Coronary artery (tissue), 2 donors: Measurements from ENCODE around the gene TOR1A.

Experiments
- DNase-seq: peaks from one replicate; pipeline ENCODE4 v3.0.0-alpha.2; 2017; ENCODE audit warnings: low spot score
- H3K27ac ChIP-seq, 2 donors: fragments of 200-600 bp; sonication (generic); one replicate each; pipeline ENCODE4 v1.5.1; 2016 to 2019
- H3K4me3 ChIP-seq: fragments of 200-600 bp; sonication (generic); 2 replicates; pipeline ENCODE4 v1.5.1; 2016; ENCODE audit warnings: mild to moderate bottlenecking, moderate library complexity
- TF ChIP-seq, protein P1 (sequence below): fragments of 200-600 bp; sonication (generic); IDR thresholded peaks from one replicate; pipeline ENCODE4 v1.5.1; 2019; ENCODE audit warnings: antibody characterized with exemption

Gene TOR1A

DNA sequence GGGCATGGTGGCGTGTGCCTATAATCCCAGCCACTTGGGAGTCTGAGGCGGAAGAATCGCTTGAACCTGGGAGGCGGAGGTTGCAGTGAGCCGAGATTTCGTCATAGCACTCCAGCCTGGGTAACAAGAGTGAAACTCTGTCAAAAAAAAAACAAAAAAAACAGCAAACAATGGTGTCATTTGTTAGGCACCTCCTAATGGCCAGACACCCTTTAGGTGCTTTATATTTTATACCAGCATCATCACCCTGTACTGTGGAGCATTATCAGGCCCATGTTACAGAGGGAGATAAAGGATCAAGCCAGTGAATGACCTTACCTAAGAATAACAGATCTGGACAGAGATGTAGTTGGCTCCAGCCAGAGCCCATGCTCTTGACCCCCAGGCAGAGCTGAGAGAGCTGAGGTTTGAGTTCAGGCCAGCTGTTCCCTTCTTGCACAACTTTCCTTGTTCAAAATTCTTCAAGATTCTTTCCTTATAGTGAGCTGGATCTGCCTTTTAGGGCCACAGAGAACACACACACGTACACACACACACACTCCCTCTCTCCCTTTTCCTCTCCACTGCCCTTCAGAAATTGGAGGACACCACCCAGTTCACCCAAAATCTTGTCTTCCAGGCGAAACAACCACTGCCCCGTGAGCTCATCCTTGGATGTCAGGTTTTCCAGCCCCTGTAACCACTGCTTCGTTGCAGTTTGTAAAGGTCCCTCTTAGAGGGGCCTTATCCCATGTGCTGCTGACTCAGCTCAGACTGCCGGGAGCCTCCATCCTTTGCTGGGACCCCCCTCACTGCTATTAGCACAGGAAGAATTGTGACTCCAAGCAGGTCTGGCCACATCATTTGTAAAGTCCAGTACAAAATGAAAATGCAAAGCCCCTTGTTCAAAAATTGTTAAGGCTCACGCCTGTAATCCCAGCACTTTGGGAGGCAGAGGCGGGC is 60.7 kb downstream of the TOR1A start:
- Histone ChIP-seq H3K4me3 (no peak overlapping the region), H3K27ac (peak overlapping the region in 1 of 2 donors; percentile 70)
- no peak for DNase-seq
- TF ChIP-seq, protein P1, sequence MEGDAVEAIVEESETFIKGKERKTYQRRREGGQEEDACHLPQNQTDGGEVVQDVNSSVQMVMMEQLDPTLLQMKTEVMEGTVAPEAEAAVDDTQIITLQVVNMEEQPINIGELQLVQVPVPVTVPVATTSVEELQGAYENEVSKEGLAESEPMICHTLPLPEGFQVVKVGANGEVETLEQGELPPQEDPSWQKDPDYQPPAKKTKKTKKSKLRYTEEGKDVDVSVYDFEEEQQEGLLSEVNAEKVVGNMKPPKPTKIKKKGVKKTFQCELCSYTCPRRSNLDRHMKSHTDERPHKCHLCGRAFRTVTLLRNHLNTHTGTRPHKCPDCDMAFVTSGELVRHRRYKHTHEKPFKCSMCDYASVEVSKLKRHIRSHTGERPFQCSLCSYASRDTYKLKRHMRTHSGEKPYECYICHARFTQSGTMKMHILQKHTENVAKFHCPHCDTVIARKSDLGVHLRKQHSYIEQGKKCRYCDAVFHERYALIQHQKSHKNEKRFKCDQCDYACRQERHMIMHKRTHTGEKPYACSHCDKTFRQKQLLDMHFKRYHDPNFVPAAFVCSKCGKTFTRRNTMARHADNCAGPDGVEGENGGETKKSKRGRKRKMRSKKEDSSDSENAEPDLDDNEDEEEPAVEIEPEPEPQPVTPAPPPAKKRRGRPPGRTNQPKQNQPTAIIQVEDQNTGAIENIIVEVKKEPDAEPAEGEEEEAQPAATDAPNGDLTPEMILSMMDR, result no peak
